ENCODE measurements around the gene WNT5A.

GRCh38 chr3:55449527-55449926, 37.6 kb downstream of the WNT5A start:
- TF ChIP-seq CTCF (IDR thresholded peaks at IDR 0.05; ENCODE audit: low read depth, low read length, poor library complexity, severe bottlenecking) (no peak), EZH2phosphoT487 (IDR thresholded peaks at IDR 0.05; ENCODE audit: borderline replicate concordance, low read length) (no peak)
